DOHH2 (cell line): ENCODE data around the gene ATP5F1D.

Experiments
- CTCF ChIP-seq: fragments of 200-600 bp; sonication (generic); IDR thresholded peaks from one replicate; pipeline ENCODE4 v1.5.1; 2014; ENCODE audit warnings: antibody characterized with exemption, mild to moderate bottlenecking, low read depth, low read length; ENCODE audit not compliant: poor library complexity, severe bottlenecking
- EZH2phosphoT487 ChIP-seq: fragments of 200-600 bp; sonication (generic); IDR thresholded peaks from 2 replicates; pipeline ENCODE4 v1.6.1; 2017; ENCODE audit warnings: borderline replicate concordance, mild to moderate bottlenecking, antibody characterized with exemption, low read length, moderate library complexity, mixed read lengths

DNA sequence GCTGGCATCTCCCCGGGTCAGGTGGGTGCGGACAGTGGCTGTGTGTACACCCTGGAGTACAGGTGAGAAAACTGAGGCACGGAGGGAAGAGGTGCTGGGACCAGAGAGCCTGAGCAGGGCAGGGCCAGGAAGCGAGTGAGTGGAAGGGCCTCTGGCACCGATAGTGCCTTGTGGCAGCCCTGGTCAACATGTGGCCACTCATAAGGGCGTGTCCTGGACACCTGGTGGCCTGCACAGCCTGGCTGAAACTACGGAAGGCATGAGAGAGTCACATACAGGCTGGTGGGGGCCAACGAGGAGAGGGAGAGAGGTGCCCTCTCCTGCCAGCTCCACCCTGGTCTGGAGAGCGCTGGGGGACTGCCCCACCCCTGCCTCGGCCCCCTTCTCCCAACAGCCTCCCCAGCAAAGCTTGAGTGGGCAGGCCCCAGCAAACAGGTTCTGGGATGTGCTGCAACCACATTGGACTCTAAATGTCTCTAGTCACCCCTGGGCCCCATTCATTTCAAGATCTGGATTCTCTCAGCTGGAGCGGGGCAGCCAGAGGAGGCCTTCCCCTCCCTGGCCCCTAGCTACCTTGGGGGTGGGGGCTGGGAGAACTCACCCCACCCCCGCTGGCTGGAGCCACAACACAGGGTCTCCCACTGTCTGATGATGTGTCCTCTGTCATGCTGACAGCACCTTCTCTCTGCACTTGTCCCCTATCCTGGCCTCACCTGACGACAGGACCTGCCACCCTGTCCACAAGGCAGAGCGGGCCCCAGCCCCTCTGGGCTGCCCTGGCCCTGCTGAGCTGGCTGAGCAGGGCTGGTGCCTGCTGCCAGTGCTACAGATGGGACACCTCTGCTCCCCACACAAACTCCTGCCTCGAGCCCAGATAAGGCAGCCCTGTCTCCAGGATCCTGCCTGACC lies 9.6 kb upstream of the ATP5F1D start:
- no peak for TF ChIP-seq CTCF
- no peak for TF ChIP-seq EZH2phosphoT487
